Osteoblast (primary cell): ENCODE measurements around the gene NAB1. TPM values are rescaled to one million over a fixed set of nuclear protein-coding genes. Genes with fewer than 3 reads are reported as not detected.

Experiments
- DNase-seq: peaks from one replicate; pipeline ENCODE4 v3.0.0; 2011; ENCODE audit warnings: low spot score, mixed read lengths; ENCODE audit not compliant: insufficient read length; ENCODE audit errors: missing footprints
- H2AFZ ChIP-seq: 2 replicates; pipeline ENCODE4 v1.6.0; 2011; ENCODE audit warnings: mild to moderate bottlenecking, low read length
- H3K27ac ChIP-seq: 2 replicates; pipeline ENCODE4 v1.5.1; 2011; ENCODE audit warnings: mild to moderate bottlenecking, low read depth, low read length, moderate library complexity
- H3K27me3 ChIP-seq: 2 replicates; pipeline ENCODE4 v1.6.0; 2012; ENCODE audit warnings: mild to moderate bottlenecking, control low read depth, inconsistent platforms, low read length, moderate library complexity; ENCODE audit not compliant: insufficient read depth
- H3K36me3 ChIP-seq: 2 replicates; pipeline ENCODE4 v1.5.1; 2011; ENCODE audit warnings: mild to moderate bottlenecking, low read length, control low read depth, moderate library complexity; ENCODE audit not compliant: insufficient read depth
- H3K4me1 ChIP-seq: 2 replicates; pipeline ENCODE4 v1.5.1; 2011; ENCODE audit warnings: mild to moderate bottlenecking, low read length, control low read depth, moderate library complexity; ENCODE audit not compliant: insufficient read depth
- H3K4me2 ChIP-seq: 2 replicates; pipeline ENCODE4 v1.6.0; 2011; ENCODE audit warnings: mild to moderate bottlenecking, low read length; ENCODE audit not compliant: insufficient read depth
- H3K4me3 ChIP-seq: fragments of 200-600 bp; sonication (generic); 3 replicates; pipeline ENCODE4 v1.5.1; 2012; ENCODE audit warnings: mild to moderate bottlenecking, low read length, inconsistent platforms; ENCODE audit not compliant: insufficient read depth
- H3K79me2 ChIP-seq: 2 replicates; pipeline ENCODE4 v1.6.0; 2012; ENCODE audit warnings: mild to moderate bottlenecking, low read length, control low read depth, inconsistent platforms; ENCODE audit not compliant: insufficient read depth
- H3K9me3 ChIP-seq: 2 replicates; pipeline ENCODE4 v1.5.1; 2011; ENCODE audit warnings: low read depth, low read length, control low read depth
- H4K20me1 ChIP-seq: 2 replicates; pipeline ENCODE4 v1.6.0; 2012; ENCODE audit warnings: mild to moderate bottlenecking, low read length, control low read depth; ENCODE audit not compliant: insufficient read depth
- total RNA-seq: library from RNA; depleted of rRNA; stranded (reverse); fragments of >200 nt; gene quantifications from 2 replicates; pipeline ENCODE4 v1.2.3, GENCODE V29; 2012
- TF ChIP-seq, protein P1 (sequence below): IDR thresholded peaks from 2 replicates; pipeline ENCODE4 v1.5.1; 2011; ENCODE audit warnings: mild to moderate bottlenecking, low read depth, low read length, moderate library complexity; ENCODE audit errors: extremely low read depth

NAB1 gene
- total RNA-seq, 1 donor, result 44.2 TPM

GRCh38 chr2:190740449-190740848 is 91.6 kb downstream of the NAB1 start:
- H3K27me3 ChIP-seq, result peaks cover 5% of the 10 kb centered on the region
- DNase-seq, result no peak
- no peak overlapping the region for H3K4me2 ChIP-seq
- H4K20me1 ChIP-seq, result no peaks in the 10 kb centered on the region
- no peaks in the 10 kb centered on the region for H3K4me1 ChIP-seq
- no peaks in the 10 kb centered on the region for H3K36me3 ChIP-seq
- no peak overlapping the region for H3K27ac ChIP-seq
- no peaks in the 10 kb centered on the region for H3K79me2 ChIP-seq
- no peak overlapping the region for H3K4me3 ChIP-seq
- no peak overlapping the region for H2AFZ ChIP-seq
- TF ChIP-seq, protein P1, sequence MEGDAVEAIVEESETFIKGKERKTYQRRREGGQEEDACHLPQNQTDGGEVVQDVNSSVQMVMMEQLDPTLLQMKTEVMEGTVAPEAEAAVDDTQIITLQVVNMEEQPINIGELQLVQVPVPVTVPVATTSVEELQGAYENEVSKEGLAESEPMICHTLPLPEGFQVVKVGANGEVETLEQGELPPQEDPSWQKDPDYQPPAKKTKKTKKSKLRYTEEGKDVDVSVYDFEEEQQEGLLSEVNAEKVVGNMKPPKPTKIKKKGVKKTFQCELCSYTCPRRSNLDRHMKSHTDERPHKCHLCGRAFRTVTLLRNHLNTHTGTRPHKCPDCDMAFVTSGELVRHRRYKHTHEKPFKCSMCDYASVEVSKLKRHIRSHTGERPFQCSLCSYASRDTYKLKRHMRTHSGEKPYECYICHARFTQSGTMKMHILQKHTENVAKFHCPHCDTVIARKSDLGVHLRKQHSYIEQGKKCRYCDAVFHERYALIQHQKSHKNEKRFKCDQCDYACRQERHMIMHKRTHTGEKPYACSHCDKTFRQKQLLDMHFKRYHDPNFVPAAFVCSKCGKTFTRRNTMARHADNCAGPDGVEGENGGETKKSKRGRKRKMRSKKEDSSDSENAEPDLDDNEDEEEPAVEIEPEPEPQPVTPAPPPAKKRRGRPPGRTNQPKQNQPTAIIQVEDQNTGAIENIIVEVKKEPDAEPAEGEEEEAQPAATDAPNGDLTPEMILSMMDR, result no peak
- H3K9me3 ChIP-seq, result no peaks in the 10 kb centered on the region

Other genes with a start within 250 kb of the NAB1 start
- 11.2 and 13.6 TPM in 2 replicates for gene MFSD6, start 240.7 kb upstream of the NAB1 start, total RNA-seq
- 3.8 and 4.7 TPM in 2 replicates for gene NEMP2, start 114.4 kb upstream of the NAB1 start, total RNA-seq
- gene GLS, start 231.7 kb downstream of the NAB1 start, total RNA-seq, result 447 and 588 TPM in 2 replicates